Measurements from ENCODE around the gene MNDA. TPM values are rescaled to one million over a fixed set of nuclear protein-coding genes. Genes with fewer than 3 reads are reported as not detected.
"Not testable (repeated sequence)": the region's sequence is repeated elsewhere in the genome, so short reads cannot be mapped to it uniquely, and the experiment has no call there.

The MNDA gene
- total RNA-seq, 2 experiments from 2014 or later: 0.31 to 0.47 TPM

DNA sequence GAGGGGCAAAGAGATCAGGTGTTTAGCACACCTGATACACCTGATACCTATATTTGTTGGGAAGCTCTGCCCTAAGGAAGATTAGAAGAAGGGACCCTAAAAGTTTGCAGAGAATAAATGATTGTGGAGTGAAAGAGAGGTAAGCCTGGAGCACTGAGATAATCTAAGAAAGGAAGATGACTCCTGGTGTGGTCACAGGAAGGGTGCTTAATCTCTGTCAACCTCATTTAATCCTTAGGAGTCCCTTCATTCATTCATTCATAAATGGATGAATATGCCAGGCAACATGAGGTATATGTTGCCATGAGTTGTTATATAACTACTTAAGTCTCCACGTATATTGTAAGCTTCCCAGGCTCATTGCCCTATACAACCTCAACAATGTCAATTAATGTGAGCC, 16.2 kb upstream of the MNDA start:
- Mint-ChIP-seq H3K4me3 (no peak overlapping the region), H3K27ac (no peak overlapping the region), H3K9me3 (no peaks in the 10 kb centered on the region), H3K27me3 (peaks cover 2% of the 10 kb centered on the region), H3K4me1 (no peaks in the 10 kb centered on the region), H3K36me3 (no peaks in the 10 kb centered on the region)
- DNase-seq (no peak), ATAC-seq (ENCODE audit: low read depth) (no peak)
- POLR2A ChIA-PET: no interaction called here

DNA sequence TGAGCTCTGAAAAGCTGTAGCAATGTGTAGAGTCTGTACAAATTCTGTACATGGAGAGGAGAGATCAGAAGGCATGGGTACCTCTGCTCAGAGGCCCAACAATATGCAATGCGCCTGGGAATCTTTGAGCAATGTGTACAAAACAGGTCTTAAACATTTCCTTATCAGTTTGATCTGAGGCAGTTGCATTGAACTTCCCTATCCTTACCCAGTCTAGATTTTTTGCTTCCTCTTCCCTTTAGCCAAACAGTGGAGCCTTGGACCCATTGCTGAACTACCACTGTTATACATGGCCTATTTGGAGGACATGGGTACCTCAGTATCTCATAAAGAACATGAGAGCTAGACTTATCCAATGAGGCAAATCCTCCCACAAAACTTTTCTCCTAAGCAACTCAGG, 12.6 kb upstream of the MNDA start:
- Mint-ChIP-seq H3K27ac (no peak overlapping the region), H3K4me3 (no peak overlapping the region), H3K9me3 (no peaks in the 10 kb centered on the region), H3K4me1 (no peaks in the 10 kb centered on the region), H3K36me3 (no peaks in the 10 kb centered on the region), H3K27me3 (peaks cover 2% of the 10 kb centered on the region)
- POLR2A ChIA-PET: no interaction called here
- DNase-seq (no peak), ATAC-seq (ENCODE audit: low read depth) (no peak)

DNA sequence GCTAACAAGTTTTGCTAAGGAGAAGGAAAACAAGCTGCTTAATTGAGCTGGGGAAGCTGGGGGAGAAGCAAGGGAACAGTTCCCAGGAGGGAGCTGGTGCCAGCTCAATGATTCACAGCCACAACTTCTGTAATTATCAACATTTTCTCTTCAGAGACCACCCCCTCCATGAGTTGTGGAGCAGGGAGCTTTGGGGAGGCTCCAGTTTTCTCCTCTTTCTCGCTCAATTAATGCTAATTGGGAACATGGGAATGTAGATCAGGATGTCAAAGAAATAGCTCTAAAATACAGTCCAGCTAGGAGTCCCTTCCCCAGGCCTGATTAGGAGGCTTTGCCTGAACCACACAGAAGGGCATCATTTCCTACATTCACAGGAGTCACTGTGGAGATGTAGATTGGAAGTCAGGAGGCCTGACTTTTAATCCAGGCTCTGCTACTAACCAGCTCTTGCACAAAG, 12.1 kb upstream of the MNDA start:
- Mint-ChIP-seq H3K27ac (no peak overlapping the region), H3K4me1 (no peaks in the 10 kb centered on the region), H3K4me3 (no peak overlapping the region), H3K36me3 (no peaks in the 10 kb centered on the region), H3K9me3 (no peaks in the 10 kb centered on the region), H3K27me3 (peaks cover 2% of the 10 kb centered on the region)
- POLR2A ChIA-PET: no interaction called here
- ATAC-seq (ENCODE audit: low read depth): no peak
- no peak for DNase-seq

DNA sequence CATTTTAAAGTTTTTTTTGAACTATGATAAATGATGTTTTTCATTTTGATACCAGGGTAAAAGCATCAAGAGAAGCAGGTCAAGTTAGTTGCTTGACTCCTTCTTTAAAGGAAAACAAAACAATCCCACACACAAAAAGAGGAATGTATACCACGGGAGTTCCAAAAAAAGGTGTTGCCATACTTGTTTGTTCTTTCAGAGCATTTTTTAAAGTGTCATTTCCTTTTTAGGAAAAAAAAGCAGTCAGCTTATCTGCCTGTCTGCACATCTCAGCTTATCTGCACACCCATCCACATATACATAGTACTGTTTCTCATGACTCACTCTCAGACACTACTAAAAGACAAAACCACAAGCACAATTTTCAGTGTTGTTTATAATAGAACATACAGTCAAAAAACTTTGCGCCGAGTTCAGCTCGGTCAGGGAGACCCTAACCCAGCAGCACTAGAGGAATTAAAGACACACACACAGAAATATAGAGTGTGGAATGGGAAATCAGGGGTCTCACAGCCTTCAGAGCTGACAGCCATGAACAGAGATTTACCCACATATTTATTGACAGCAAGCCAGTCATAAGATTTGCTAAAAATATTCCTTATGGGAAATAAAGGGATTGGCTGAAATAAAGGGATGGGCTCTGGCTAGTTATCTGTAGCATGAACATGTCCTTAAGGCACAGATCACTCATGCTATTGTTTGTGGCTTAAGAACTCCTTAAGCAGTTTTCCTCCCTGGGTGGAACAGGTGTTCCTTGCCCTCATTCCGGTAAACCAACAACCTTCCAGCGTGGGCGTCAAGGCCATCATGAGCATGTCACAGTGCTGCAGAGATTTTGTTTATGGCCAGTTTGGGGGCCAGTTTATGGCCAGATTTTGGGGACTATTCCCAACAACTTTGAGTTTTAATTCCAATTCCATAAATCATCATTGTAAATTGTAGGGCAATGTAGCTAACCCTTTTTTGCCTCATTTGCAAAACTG, 11.4 kb upstream of the MNDA start:
- peaks cover 2% of the 10 kb centered on the region for H3K27me3 Mint-ChIP-seq
- H3K4me1 Mint-ChIP-seq: no peaks in the 10 kb centered on the region
- DNase-seq: no peak
- H3K36me3 Mint-ChIP-seq: no peaks in the 10 kb centered on the region
- H3K4me3 Mint-ChIP-seq: no peak overlapping the region
- ATAC-seq (ENCODE audit: low read depth): no peak
- POLR2A ChIA-PET: no interaction called here
- H3K9me3 Mint-ChIP-seq: no peaks in the 10 kb centered on the region
- H3K27ac Mint-ChIP-seq: no peak overlapping the region

DNA sequence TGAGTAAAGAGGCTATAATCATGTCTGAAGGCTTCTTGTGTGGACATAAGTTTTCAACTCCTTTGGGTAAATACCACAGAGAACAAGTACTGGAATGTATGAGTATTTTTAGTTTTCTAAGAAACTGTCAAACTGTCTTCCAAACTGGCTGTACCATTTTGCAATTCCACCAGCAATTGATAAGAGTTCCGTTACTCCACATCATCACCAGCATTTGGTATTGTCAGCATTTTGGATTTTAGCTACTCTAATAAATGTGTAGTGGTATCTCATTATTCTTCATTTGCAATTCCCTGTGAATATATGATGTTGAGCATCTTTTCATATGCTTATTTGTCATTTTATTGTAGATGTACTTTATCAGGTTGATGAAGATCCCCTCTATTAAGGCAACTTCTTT, 9.4 kb upstream of the MNDA start:
- POLR2A ChIA-PET: no interaction called here
- Mint-ChIP-seq H3K27me3 (peaks cover 4% of the 10 kb centered on the region), H3K27ac (no peak overlapping the region), H3K4me1 (no peaks in the 10 kb centered on the region), H3K9me3 (no peaks in the 10 kb centered on the region), H3K4me3 (no peak overlapping the region), H3K36me3 (no peaks in the 10 kb centered on the region)
- ATAC-seq (ENCODE audit: low read depth) (no peak), DNase-seq (no peak)

DNA sequence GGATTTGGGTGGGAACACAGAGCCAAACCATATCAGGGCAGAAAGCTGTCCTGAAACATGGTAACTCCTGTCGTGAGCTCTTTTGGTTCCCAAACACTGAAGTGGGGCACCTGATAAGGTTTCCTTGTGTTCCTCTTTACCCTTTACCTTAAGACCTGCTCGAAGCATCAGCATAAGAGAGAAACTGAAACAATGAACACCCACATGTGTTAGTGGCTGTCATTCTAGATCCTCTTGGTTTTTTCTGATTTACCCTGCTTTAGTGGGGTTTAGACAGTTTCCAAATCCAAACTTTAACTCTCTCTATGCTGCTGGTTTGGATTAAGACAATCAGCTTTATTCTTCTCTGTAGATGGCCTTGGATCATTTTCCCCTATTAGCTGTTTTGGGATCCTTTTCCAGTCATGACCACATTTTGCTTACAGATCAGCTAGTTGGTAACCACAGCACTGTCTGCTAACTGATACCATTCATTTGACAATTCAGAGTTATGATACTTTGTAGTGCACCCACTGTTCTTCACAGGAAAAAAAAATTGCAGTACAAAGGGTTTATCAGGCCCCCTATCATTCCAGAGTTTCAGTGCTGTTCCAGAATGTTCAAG, 975 bp upstream of the MNDA start:
- POLR2A ChIA-PET: no interaction called here
- ATAC-seq (ENCODE audit: low read depth) (no peak), DNase-seq (no peak)
- H3K27me3 Mint-ChIP-seq: peaks cover 3% of the 10 kb centered on the region
- no peak overlapping the region for H3K4me3 Mint-ChIP-seq
- no peaks in the 10 kb centered on the region for H3K4me1 Mint-ChIP-seq
- H3K36me3 Mint-ChIP-seq: no peaks in the 10 kb centered on the region
- H3K9me3 Mint-ChIP-seq: peaks cover 9% of the 10 kb centered on the region
- H3K27ac Mint-ChIP-seq: no peak overlapping the region

DNA sequence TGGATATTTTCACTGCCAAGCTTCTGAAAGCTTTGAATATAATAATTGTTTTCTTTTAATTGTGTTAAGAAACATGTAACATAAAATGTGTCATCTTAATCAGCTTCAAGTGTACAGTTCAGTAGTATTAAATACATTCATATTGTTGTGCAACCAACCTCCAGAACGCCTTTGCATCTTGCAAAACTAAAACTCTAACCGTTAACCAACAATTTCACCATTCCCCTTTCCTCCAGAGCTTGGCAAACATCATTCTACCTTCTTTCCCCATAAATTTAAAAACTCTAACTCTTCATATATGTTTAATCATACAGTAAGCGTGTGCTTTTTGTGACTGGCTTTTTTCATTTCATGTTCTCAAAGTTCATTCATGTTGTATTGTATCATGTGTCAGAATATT, 2.1 kb downstream of the MNDA start:
- Mint-ChIP-seq H3K4me3 (no peak overlapping the region), H3K9me3 (peaks cover 9% of the 10 kb centered on the region), H3K27ac (no peak overlapping the region), H3K4me1 (no peaks in the 10 kb centered on the region), H3K36me3 (no peaks in the 10 kb centered on the region), H3K27me3 (peaks cover 2% of the 10 kb centered on the region)
- POLR2A ChIA-PET: no interaction called here
- DNase-seq (no peak), ATAC-seq (ENCODE audit: low read depth) (no peak)

DNA sequence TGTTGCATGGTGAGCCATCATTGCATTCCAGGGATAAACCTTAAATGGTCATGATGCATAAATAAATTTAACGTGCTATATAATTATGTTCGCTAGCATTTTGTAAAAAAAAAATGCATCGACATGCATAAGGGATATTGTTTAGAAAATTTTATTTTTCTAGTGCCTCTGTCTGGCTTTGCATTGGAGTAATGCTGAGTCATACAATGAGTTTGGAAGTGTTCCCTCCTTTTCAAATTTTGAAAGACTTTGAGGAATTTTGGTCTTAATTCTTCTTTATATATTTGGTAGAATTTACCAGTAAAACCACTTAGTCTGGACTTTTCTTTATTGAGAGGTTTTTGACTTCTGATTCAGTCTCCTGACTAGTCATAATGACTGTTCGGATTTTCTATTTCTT, 4.9 kb downstream of the MNDA start:
- H3K4me1 Mint-ChIP-seq: no peaks in the 10 kb centered on the region
- peaks cover 2% of the 10 kb centered on the region for H3K27me3 Mint-ChIP-seq
- DNase-seq: no peak
- H3K9me3 Mint-ChIP-seq: no peaks in the 10 kb centered on the region
- H3K4me3 Mint-ChIP-seq: no peak overlapping the region
- ATAC-seq (ENCODE audit: low read depth): no peak
- H3K27ac Mint-ChIP-seq: no peak overlapping the region
- H3K36me3 Mint-ChIP-seq: no peaks in the 10 kb centered on the region
- POLR2A ChIA-PET: no interaction called here

DNA sequence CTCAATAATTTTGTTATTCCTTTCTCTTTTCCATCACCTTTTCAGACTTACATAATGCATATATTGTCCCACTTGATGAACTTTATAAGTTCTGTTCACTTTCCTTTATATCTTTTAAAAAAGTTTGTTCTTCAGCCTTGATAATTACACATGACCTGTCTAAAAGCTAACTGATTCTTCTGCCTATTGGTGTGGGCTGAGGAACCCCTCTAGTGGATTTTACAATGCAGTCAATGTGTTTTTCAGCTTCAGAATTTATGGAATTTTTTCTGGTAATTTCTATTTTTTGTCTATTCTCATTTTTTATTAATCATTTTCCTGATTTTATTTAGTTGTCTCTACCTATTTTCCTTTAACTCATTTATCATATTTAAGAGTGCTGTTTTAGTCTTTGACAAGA, 7.5 kb downstream of the MNDA start:
- H3K4me3 Mint-ChIP-seq: no peak overlapping the region
- no peaks in the 10 kb centered on the region for H3K4me1 Mint-ChIP-seq
- no peaks in the 10 kb centered on the region for H3K36me3 Mint-ChIP-seq
- peaks cover 2% of the 10 kb centered on the region for H3K27me3 Mint-ChIP-seq
- DNase-seq: no peak
- POLR2A ChIA-PET: no interaction called here
- no peak overlapping the region for H3K27ac Mint-ChIP-seq
- ATAC-seq (ENCODE audit: low read depth): no peak
- H3K9me3 Mint-ChIP-seq: no peaks in the 10 kb centered on the region

DNA sequence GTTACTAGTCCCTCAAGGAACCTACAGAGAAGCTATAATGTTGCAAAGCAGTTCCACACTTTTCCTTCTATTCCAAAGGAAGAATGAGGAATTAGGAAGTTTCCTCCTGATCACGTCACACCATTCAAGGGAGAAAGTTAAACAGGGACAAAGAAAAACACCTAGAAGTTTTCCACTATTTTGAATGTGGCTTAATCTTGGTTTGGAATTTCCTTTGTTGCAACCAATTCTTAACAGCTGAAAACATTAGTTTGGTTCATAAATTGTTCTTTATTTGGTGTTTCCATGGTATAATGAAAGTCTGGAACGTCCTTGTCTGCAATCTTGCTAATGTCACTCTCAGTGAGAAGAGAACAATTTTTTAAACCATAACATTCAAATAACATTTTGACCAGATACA, 8.4 kb downstream of the MNDA start:
- H3K36me3 Mint-ChIP-seq: no peaks in the 10 kb centered on the region
- H3K9me3 Mint-ChIP-seq: no peaks in the 10 kb centered on the region
- no peak overlapping the region for H3K27ac Mint-ChIP-seq
- DNase-seq (no peak), ATAC-seq (ENCODE audit: low read depth) (no peak)
- H3K4me3 Mint-ChIP-seq: no peak overlapping the region
- H3K27me3 Mint-ChIP-seq: peaks cover 2% of the 10 kb centered on the region
- H3K4me1 Mint-ChIP-seq: no peaks in the 10 kb centered on the region
- POLR2A ChIA-PET: no interaction called here

DNA sequence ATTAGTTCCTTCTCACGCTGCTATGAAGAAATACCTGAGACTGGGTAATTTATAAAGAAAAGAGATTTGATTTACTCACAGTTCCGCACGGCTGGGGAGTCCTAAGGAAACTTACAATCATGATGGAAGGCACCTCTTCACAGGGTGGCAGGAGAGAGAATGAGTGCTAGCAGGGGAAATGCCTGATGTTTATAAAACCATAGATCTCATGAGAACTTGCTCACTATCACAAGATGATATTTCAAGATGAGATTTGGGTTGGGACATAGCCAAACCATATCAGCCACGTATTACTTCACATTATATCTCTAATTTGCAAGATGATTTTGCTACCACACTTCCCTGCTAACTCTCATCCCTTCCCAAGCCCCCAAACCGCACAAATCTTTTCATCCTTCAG, 9.1 kb downstream of the MNDA start:
- no peak overlapping the region for H3K27ac Mint-ChIP-seq
- no peak for DNase-seq
- H3K4me3 Mint-ChIP-seq: no peak overlapping the region
- POLR2A ChIA-PET: no interaction called here
- no peaks in the 10 kb centered on the region for H3K4me1 Mint-ChIP-seq
- H3K27me3 Mint-ChIP-seq: peaks cover 2% of the 10 kb centered on the region
- no peaks in the 10 kb centered on the region for H3K9me3 Mint-ChIP-seq
- ATAC-seq (ENCODE audit: low read depth): no peak
- no peaks in the 10 kb centered on the region for H3K36me3 Mint-ChIP-seq

DNA sequence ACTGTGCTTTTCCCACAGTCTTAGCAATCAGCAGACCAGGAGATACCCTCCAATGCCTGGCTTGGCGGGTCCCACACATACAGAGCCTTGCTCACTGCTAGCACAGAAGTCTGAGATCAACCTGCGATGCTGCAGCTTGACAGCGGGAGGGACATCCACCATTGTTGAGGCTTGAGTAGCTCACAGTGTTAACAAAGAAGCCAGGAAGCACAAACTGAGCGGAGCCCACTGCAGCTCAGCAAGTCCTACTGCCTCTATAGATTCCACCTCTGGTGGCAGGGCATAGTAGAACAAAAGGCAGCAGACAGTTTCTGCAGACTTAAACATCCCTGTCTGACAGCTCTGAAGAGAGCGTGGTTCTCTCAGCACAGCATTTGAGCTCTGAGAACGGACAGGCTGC, 33.4 kb downstream of the MNDA start:
- H3K27ac Mint-ChIP-seq: no peak overlapping the region
- no peaks in the 10 kb centered on the region for H3K36me3 Mint-ChIP-seq
- POLR2A ChIA-PET: no interaction called here

DNA sequence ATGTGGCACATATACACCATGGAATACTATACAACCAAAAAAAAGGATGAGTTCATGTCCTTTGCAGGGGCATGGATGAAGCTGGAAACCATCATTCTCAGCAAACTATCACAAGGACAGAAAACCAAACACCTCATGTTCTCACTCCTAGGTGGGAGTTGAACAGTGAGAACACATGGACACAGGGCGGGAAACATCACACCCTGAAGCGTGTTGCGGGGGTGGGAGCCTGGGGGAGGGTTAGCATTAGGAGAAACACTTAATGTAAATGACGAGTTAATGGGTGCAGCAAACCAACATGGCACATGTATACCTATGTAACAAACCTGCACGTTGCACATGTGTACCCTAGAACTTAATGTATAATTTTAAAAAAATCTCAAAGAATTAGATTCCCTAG, 39.3 kb downstream of the MNDA start:
- POLR2A ChIA-PET; H3K9me3 Mint-ChIP-seq; H3K4me3 Mint-ChIP-seq; DNase-seq; H3K27ac Mint-ChIP-seq; H3K36me3 Mint-ChIP-seq; ATAC-seq (ENCODE audit: low read depth); H3K4me1 Mint-ChIP-seq; H3K27me3 Mint-ChIP-seq: not testable (repeated sequence)

More for the DNA sequence above, 33.4 kb downstream of the MNDA start:
- ATAC-seq (ENCODE audit: low read depth) (no peak), DNase-seq (no peak)
- H3K9me3 Mint-ChIP-seq: peaks cover 4% of the 10 kb centered on the region
- H3K4me3 Mint-ChIP-seq: no peak overlapping the region
- peaks cover 5% of the 10 kb centered on the region for H3K27me3 Mint-ChIP-seq
- H3K4me1 Mint-ChIP-seq: no peaks in the 10 kb centered on the region

DNA sequence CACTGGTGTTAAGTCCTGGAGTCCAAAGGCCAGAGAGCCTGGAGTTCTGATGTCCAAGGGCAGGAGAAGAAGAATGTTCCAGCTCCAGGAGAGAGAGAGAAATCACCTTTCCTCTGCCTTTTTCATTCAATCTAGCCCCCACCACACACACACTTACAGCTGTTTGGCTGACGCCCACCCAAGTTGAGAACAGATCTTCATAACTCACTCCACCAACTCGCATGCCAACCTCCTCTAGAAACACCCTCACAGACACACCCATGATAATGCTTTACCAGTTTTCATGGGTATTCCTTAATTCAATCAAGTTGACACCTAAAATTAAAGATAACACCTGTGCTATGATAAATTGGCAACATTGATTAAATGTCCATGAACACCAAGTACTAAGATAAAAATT, 42.0 kb downstream of the MNDA start:
- no peaks in the 10 kb centered on the region for H3K27me3 Mint-ChIP-seq
- H3K9me3 Mint-ChIP-seq: peaks cover 1% of the 10 kb centered on the region
- no peak overlapping the region for H3K27ac Mint-ChIP-seq
- POLR2A ChIA-PET: no interaction called here
- H3K36me3 Mint-ChIP-seq: no peaks in the 10 kb centered on the region
- no peaks in the 10 kb centered on the region for H3K4me1 Mint-ChIP-seq
- no peak for DNase-seq
- no peak overlapping the region for H3K4me3 Mint-ChIP-seq
- ATAC-seq (ENCODE audit: low read depth): no peak
